GM18858 (cell line): ENCODE measurements around the gene RHOXF1.
"Not testable (repeated sequence)": the region's sequence is repeated elsewhere in the genome, so short reads cannot be mapped to it uniquely, and the experiment has no call there.

ENCODE experiments used
- ATAC-seq: cut with Tn5 transposase; IDR thresholded peaks from one replicate; pipeline ENCODE4 v1.9.1; 2021; ENCODE audit not compliant: unreplicated experiment

The RHOXF1 gene

GRCh38 chrX:120087289-120088017 lies 28.3 kb downstream of the RHOXF1 start:
- ATAC-seq: no peak

- not testable (repeated sequence) for ATAC-seq
Observed at GRCh38 chrX:120085553-120086185, 30.0 kb downstream of the RHOXF1 start.

GRCh38 chrX:120077590-120077989 lies 38.1 kb downstream of the RHOXF1 start, which contains the start of gene RHOXF2B:
Gene RHOXF2B (minus strand): TSS chrX:120077690. CDS start chrX:120077552, 138 bp downstream.
- ATAC-seq: not testable (repeated sequence)

GRCh38 chrX:120066169-120066568 lies 49.5 kb downstream of the RHOXF1 start:
- ATAC-seq: not testable (repeated sequence)
